BJ (cell line): ENCODE measurements around the gene LRRC8B. TPM values are rescaled to one million over a fixed set of nuclear protein-coding genes. Genes with fewer than 3 reads are reported as not detected.

Source experiments
- CTCF ChIA-PET: fragments of 350-600 bp; formaldehyde crosslinking; extraction: SDS; loops from one replicate; lab custom pipeline; 2021; ENCODE audit warnings: antibody characterized with exemption, inconsistent platforms; lab: Yijun Ruan, JAX
- POLR2A ChIA-PET: fragments of 300-600 bp; sonication (Branson Sonifier 250); formaldehyde crosslinking; extraction: SDS; loops from one replicate; lab custom pipeline; 2021; ENCODE audit warnings: antibody characterized with exemption; lab: Charles Lee
- DNase-seq: peaks from one replicate; pipeline ENCODE4 v3.0.0-alpha.2; 2011; ENCODE audit warnings: low read depth
- H3K27me3 ChIP-seq: 2 replicates; pipeline ENCODE4 v1.6.0; 2011; ENCODE audit warnings: low read length; ENCODE audit not compliant: control insufficient read depth, insufficient read depth
- H3K36me3 ChIP-seq: 2 replicates; pipeline ENCODE4 v1.5.1; 2011; ENCODE audit warnings: low read length; ENCODE audit not compliant: control insufficient read depth, insufficient read depth
- H3K4me3 ChIP-seq: 2 replicates; pipeline ENCODE4 v1.5.1; 2011; ENCODE audit warnings: low read depth, mild to moderate bottlenecking, control low read depth, low read length
- CTCF ChIP-seq: IDR thresholded peaks from 2 replicates; pipeline ENCODE4 v1.5.1; 2011; ENCODE audit warnings: low read depth, mild to moderate bottlenecking, control low read depth, inconsistent platforms, low read length, moderate library complexity; ENCODE audit not compliant: insufficient read depth
- polyA plus RNA-seq: library from polyadenylated mRNA; depleted of rRNA; stranded (reverse); fragments of >200 nt; gene quantifications from 2 replicates; pipeline ENCODE4 v1.2.3, GENCODE V29; 2011

Gene LRRC8B
- polyA plus RNA-seq, 1 experiment: 0.22 TPM

DNA sequence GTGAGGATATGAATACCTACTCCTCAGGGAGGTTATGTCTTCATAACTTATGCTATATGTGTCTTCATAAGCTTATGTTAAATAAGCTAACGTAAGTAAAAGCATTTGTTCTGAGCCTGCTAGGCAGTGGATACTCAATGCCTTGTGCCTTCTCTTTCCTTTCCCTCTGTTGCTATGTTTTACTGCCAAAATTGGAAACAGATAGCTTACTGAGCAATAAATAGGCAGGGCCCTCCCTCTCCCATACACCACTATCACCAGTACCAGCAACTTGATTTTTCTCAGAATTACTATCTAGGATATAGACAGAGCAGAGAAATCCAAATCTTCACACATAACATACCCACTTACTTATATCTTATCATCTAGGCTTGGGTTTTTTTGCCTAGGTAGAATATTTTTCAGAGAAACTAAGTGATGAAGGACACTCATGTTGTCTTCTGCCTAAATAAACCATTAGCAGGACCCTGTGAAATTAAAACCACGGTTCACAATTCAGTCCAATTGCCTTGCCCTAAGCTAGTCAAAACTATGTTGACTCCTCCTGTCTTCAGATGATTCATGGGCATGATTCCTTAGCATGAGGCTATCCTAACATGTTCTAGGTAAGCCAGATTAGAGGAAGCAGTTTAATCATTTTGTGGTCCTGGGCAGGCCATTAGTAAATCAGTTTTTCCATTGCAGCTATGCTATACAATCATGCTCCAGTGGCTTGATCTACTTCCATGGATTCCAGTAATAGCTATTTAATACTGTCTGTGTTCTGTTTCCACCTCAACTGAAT is 92.4 kb downstream of the LRRC8B start:
- TF ChIP-seq CTCF: no peak
- Histone ChIP-seq H3K27me3 (no peaks in the 10 kb centered on the region), H3K4me3 (no peak overlapping the region), H3K36me3 (no peaks in the 10 kb centered on the region)
- CTCF ChIA-PET: interaction anchor here (0.9 to 2.1 kb wide), 8 partner anchors 8 to 44 kb away, joined by 3 to 12 read pairs (median 4); no protein-coding TSS in a partner anchor
- no peak for DNase-seq
- POLR2A ChIA-PET: no interaction called here

- ChIA-PET CTCF (interaction anchor here (5.4 kb wide), 1 partner anchor 143 kb away, joined by 27 read pairs; no protein-coding TSS in a partner anchor), POLR2A (no interaction called here)
- Histone ChIP-seq H3K27me3 (no peaks in the 10 kb centered on the region), H3K36me3 (no peaks in the 10 kb centered on the region), H3K4me3 (no peak overlapping the region)
- no peak for TF ChIP-seq CTCF
- no peak for DNase-seq
These were observed 96.0 kb downstream of the LRRC8B start for GRCh38 chr1:89620664-89621063.

GRCh38 chr1:89622895-89623294 is 98.3 kb downstream of the LRRC8B start:
- no peak for DNase-seq
- CTCF ChIA-PET: interaction anchor here (0.6 to 5.4 kb wide), 3 partner anchors 10 to 675 kb away, joined by 3 to 27 read pairs (median 10); partner anchors contain the start of gene LRRC8C

DNA sequence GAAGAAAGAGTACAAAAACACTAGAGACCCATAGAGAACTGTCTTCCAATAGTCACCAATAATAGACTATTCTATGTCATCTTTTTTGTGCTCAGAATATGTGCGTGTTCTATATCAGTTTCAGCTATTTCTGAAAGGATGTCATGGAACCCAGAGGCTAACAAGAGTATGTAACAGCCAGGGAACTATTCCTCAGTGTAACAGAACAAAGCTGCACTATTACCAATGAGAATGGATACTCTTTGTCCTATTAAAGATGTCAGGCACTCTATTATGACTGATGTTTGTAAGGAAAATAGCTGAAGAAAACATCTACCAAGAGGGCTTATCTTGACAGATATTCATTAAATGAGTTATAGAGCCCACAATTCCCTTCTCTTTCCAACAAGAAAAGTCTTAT is 99.7 kb downstream of the LRRC8B start:
- CTCF ChIA-PET: interaction anchor here (2.2 to 5.4 kb wide), 3 partner anchors 8 to 139 kb away, joined by 6 to 27 read pairs (median 10); partner anchors contain the start of gene LRRC8C

More at GRCh38 chr1:89622895-89623294, 98.3 kb downstream of the LRRC8B start:
- Histone ChIP-seq H3K4me3 (no peak overlapping the region), H3K27me3 (no peaks in the 10 kb centered on the region), H3K36me3 (no peaks in the 10 kb centered on the region)
- POLR2A ChIA-PET: no interaction called here
- 0 out of 2 replicates have a peak, but pooled peaks have one; percentile 9 for TF ChIP-seq CTCF

More for the DNA sequence above, 99.7 kb downstream of the LRRC8B start:
- POLR2A ChIA-PET: no interaction called here
- no peak for DNase-seq
- Histone ChIP-seq H3K27me3 (no peaks in the 10 kb centered on the region), H3K4me3 (no peak overlapping the region), H3K36me3 (no peaks in the 10 kb centered on the region)
- TF ChIP-seq CTCF: no peak
